Measurements from ENCODE around the gene ATAD3B.
"Not testable (repeated sequence)": the region's sequence is repeated elsewhere in the genome, so short reads cannot be mapped to it uniquely, and the experiment has no call there.

Gene ATAD3B

DNA sequence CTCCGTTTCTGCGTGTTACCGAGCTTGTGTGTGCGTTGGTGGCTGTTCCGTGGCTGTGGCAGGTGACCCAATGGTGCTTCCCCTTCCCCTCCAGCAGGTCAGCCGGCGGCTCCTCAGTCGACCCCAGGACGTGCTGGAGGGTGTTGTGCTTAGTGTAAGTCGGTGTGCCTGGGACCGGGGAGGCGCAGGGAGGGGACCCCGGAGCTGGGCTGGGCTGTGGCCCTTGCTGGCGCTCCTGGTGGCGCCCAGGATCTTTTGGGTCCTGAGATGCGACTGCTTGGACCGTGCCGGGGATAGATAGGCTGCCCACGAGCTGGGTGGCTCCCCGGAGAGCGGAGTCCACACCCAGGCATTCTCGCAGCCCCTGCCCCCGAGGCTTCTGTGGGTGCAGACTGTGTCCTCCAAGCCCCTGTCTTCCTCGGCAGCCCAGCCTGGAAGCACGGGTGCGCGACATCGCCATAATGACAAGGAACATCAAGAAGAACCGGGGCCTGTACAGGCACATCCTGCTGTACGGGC lies 16.1 kb upstream of the ATAD3B start:
- H3K4me3 ChIP-seq (replicated peaks; ENCODE audit: insufficient read depth, low read length) = no peak overlapping the region
- no peak for TF ChIP-seq CTCF (IDR thresholded peaks at IDR 0.05; ENCODE audit: insufficient read depth, low read length)
- TF ChIP-seq SPI1 (IDR thresholded peaks at IDR 0.05; ENCODE audit: borderline replicate concordance, low read depth) = no peak
- no peak for TF ChIP-seq POLR2AphosphoS5 (IDR thresholded peaks at IDR 0.05; ENCODE audit: low read depth)
- TF ChIP-seq REST (IDR thresholded peaks at IDR 0.05; ENCODE audit: insufficient replicate concordance, low read depth) = no peak
- no peak for TF ChIP-seq GABPA (IDR thresholded peaks at IDR 0.05; ENCODE audit: low read depth)
- no peak overlapping the region for H3K27ac ChIP-seq (replicated peaks)
- DNase-seq (ENCODE audit: low read depth in 1 of 2, low spot score in 1 of 2) = no peak
- H3K27me3 ChIP-seq (ENCODE audit: insufficient read depth, poor library complexity, severe bottlenecking) = no peaks in the 10 kb centered on the region

DNA sequence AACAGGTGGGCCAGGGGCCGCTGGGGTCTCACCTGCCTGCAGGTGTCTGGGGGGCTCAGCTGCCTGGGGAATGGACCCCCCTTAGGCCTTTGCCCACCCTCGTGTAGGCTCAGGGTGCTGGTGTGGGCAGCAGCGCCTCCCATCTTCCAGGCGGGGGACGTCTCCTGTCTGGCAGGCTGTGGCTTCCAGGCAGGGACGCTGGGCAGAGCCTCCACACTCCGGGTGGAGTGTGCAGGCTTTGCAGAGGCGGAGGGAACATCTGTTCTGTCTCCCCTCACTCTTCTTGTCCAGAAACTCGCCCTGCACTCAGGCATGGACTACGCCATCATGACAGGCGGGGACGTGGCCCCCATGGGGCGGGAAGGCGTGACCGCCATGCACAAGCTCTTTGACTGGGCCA lies 15.6 kb upstream of the ATAD3B start:
- not testable (repeated sequence) for DNase-seq (ENCODE audit: low read depth in 1 of 2, low spot score in 1 of 2); H3K4me3 ChIP-seq (replicated peaks; ENCODE audit: insufficient read depth, low read length); H3K27me3 ChIP-seq (ENCODE audit: insufficient read depth, poor library complexity, severe bottlenecking); H3K27ac ChIP-seq (replicated peaks)

DNA sequence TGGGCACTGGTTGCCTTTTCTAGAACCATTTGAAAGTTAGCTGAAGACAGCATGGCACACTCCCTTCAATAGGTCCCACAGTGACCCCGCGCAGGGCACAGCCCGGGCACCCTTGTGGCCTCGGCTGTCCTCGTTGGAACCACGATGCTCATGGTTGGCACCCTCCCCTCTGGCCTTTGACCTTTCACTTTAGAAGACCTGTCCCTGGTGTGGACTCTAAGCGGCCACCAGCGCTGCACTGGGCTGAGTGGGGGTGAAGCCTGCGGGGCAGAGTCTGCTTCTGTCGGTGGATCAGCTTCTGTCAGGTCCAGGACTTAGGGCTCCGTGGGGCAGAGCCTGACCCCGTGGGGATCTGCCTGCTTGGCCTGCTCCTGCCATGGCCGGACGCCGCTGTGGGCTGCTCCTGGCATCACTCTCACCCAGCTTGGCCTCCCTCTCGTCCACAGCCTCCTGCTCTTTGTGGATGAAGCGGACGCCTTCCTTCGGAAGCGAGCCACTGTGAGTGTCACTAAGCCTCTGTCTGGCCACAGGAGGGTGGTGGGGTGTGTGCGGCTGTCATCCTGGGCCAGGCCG lies 14.8 kb upstream of the ATAD3B start:
- H3K27me3 ChIP-seq (ENCODE audit: insufficient read depth, poor library complexity, severe bottlenecking); H3K4me3 ChIP-seq (replicated peaks; ENCODE audit: insufficient read depth, low read length); DNase-seq (ENCODE audit: low read depth in 1 of 2, low spot score in 1 of 2); H3K27ac ChIP-seq (replicated peaks): not testable (repeated sequence)

DNA sequence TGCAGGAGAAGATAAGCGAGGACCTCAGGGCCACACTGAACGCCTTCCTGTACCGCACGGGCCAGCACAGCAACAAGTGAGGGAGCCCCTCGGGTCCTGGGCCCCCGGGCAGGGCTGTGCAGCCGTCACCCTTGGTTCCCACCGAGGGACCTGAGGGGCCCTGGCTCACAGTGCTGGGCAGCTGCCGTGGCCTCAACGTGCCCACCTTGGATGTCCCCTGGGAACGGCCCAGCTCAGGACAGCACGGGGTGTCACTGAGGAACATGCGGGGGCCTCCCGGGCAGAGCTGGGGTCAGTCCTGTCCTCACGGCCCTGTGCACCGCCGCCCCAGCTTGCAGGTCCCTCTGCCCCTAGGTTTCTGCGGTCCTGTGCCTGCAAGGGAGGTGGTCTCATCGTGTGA lies 12.4 kb upstream of the ATAD3B start:
- H3K27me3 ChIP-seq (ENCODE audit: insufficient read depth, poor library complexity, severe bottlenecking); H3K4me3 ChIP-seq (replicated peaks; ENCODE audit: insufficient read depth, low read length); H3K27ac ChIP-seq (replicated peaks); DNase-seq (ENCODE audit: low read depth in 1 of 2, low spot score in 1 of 2): not testable (repeated sequence)

GRCh38 chr1:1459711-1460110 lies 11.9 kb upstream of the ATAD3B start:
- H3K4me3 ChIP-seq (replicated peaks; ENCODE audit: insufficient read depth, low read length); H3K27me3 ChIP-seq (ENCODE audit: insufficient read depth, poor library complexity, severe bottlenecking); H3K27ac ChIP-seq (replicated peaks); DNase-seq (ENCODE audit: low read depth in 1 of 2, low spot score in 1 of 2): not testable (repeated sequence)

- H3K27me3 ChIP-seq (ENCODE audit: insufficient read depth, poor library complexity, severe bottlenecking) = no peaks in the 10 kb centered on the region
- DNase-seq (ENCODE audit: low read depth in 1 of 2, low spot score in 1 of 2) = no peak
These were observed 10.9 kb upstream of the ATAD3B start for GRCh38 chr1:1460540-1461130.

More at GRCh38 chr1:1460540-1461130, 10.9 kb upstream of the ATAD3B start:
- TF ChIP-seq CTCF (IDR thresholded peaks at IDR 0.05; ENCODE audit: insufficient read depth, low read length) = no peak
- no peak for TF ChIP-seq SPI1 (IDR thresholded peaks at IDR 0.05; ENCODE audit: borderline replicate concordance, low read depth)
- TF ChIP-seq GABPA (IDR thresholded peaks at IDR 0.05; ENCODE audit: low read depth) = no peak
- no peak for TF ChIP-seq POLR2AphosphoS5 (IDR thresholded peaks at IDR 0.05; ENCODE audit: low read depth)
- TF ChIP-seq REST (IDR thresholded peaks at IDR 0.05; ENCODE audit: insufficient replicate concordance, low read depth) = no peak
- H3K4me3 ChIP-seq (replicated peaks; ENCODE audit: insufficient read depth, low read length) = no peak overlapping the region
- H3K27ac ChIP-seq (replicated peaks) = no peak overlapping the region
